ENCODE data around the gene TTC7B.

GRCh38 chr14:90839024-90839888 is 23.0 kb upstream of the TTC7B start:
- TF ChIP-seq YY1 (IDR thresholded peaks at IDR 0.05; ENCODE audit: low read depth) (no peak), EGR1 (IDR thresholded peaks at IDR 0.05) (no peak), RAD21 (IDR thresholded peaks at IDR 0.05; ENCODE audit: low read depth) (no peak), REST (IDR thresholded peaks at IDR 0.05; ENCODE audit: low read depth) (no peak), TAF1 (IDR thresholded peaks at IDR 0.05; ENCODE audit: low read depth) (no peak), MAX (IDR thresholded peaks at IDR 0.05) (no peak), TCF12 (IDR thresholded peaks at IDR 0.05; ENCODE audit: low read depth) (no peak), TEAD4 (IDR thresholded peaks at IDR 0.05) (no peak), FOXM1 (IDR thresholded peaks at IDR 0.05; ENCODE audit: borderline replicate concordance, low read depth) (no peak), EP300 (IDR thresholded peaks at IDR 0.05; ENCODE audit: borderline replicate concordance) (no peak), CREB1 (IDR thresholded peaks at IDR 0.05; ENCODE audit: low read depth) (no peak), USF1 (IDR thresholded peaks at IDR 0.05) (no peak), NFIC (IDR thresholded peaks at IDR 0.05) (no peak), CEBPB (IDR thresholded peaks at IDR 0.05) (no peak)
